Parathyroid adenoma (tissue), 2 donors: ENCODE data around the gene DBN1.
A peak's percentile ranks its signal among the peaks of the same experiment; 100 is the strongest.

ENCODE experiments used
- H2AFZ ChIP-seq: fragments of 300-600 bp; sonication (generic); one replicate; pipeline ENCODE4 v1.7.0; 2017; ENCODE audit warnings: antibody characterized with exemption, mild to moderate bottlenecking
- H3K27ac ChIP-seq: fragments of 300-600 bp; sonication (generic); one replicate; pipeline ENCODE4 v1.7.0; 2017
- H3K27me3 ChIP-seq: fragments of 300-600 bp; sonication (generic); one replicate; pipeline ENCODE4 v1.7.0; 2017; ENCODE audit warnings: low read length; ENCODE audit not compliant: control insufficient read depth, insufficient read depth
- H3K36me3 ChIP-seq: fragments of 300-600 bp; sonication (generic); one replicate; pipeline ENCODE4 v1.7.0; 2017; ENCODE audit warnings: low read length; ENCODE audit not compliant: control insufficient read depth, insufficient read depth
- H3K4me1 ChIP-seq: fragments of 300-600 bp; sonication (generic); one replicate; pipeline ENCODE4 v1.7.0; 2017; ENCODE audit warnings: control low read depth
- H3K4me2 ChIP-seq: fragments of 300-600 bp; sonication (generic); one replicate; pipeline ENCODE4 v1.7.0; 2017; ENCODE audit warnings: low read length
- H3K4me3 ChIP-seq: fragments of 300-600 bp; sonication (generic); one replicate; pipeline ENCODE4 v1.7.0; 2017; ENCODE audit warnings: low read depth, low read length
- H3K79me2 ChIP-seq: fragments of 300-600 bp; sonication (generic); one replicate; pipeline ENCODE4 v1.7.0; 2017; ENCODE audit warnings: control low read depth
- H3K9ac ChIP-seq: fragments of 300-600 bp; sonication (generic); one replicate; pipeline ENCODE4 v1.7.0; 2017; ENCODE audit warnings: mild to moderate bottlenecking
- H3K9me3 ChIP-seq: fragments of 300-600 bp; sonication (generic); one replicate; pipeline ENCODE4 v1.7.0; 2017; ENCODE audit warnings: low read length; ENCODE audit not compliant: control insufficient read depth
- CTCF ChIP-seq: fragments of 300-600 bp; sonication (generic); IDR thresholded peaks from one replicate; pipeline ENCODE4 v1.7.0; 2017; ENCODE audit warnings: antibody characterized with exemption, mild to moderate bottlenecking
- donor health status: primary hyperparathyroidism.

DBN1 gene

GRCh38 chr5:177516601-177517568 is 43.5 kb upstream of the DBN1 start, which contains the start of gene DDX41:
TSS of gene DDX41 (minus strand) at chr5:177516961. CDS start at chr5:177516945, 16 bp downstream.
- no peaks in the 10 kb centered on the region for H3K9me3 ChIP-seq
- H2AFZ ChIP-seq = peak within 1 kb of the TSS; percentile 95
- peak within 1 kb of the TSS; percentile 74 for H3K9ac ChIP-seq
- TF ChIP-seq CTCF = no peak
- H3K4me3 ChIP-seq = peak within 1 kb of the TSS; percentile 81
- H3K79me2 ChIP-seq = peaks cover 16% of the 10 kb centered on the region
- H3K36me3 ChIP-seq = no peaks in the 10 kb centered on the region
- no peaks in the 10 kb centered on the region for H3K4me1 ChIP-seq
- H3K27ac ChIP-seq = peak within 1 kb of the TSS; percentile 84
- no peaks in the 10 kb centered on the region for H3K27me3 ChIP-seq
- peak within 1 kb of the TSS; percentile 94 for H3K4me2 ChIP-seq

GRCh38 chr5:177515580-177515979 is 42.1 kb upstream of the DBN1 start:
- H3K9me3 ChIP-seq = no peaks in the 10 kb centered on the region
- no peak overlapping the region for H3K9ac ChIP-seq
- no peak overlapping the region for H3K27ac ChIP-seq
- peak overlapping the region; percentile 94 for H3K4me2 ChIP-seq
- TF ChIP-seq CTCF = no peak
- peaks cover 13% of the 10 kb centered on the region for H3K79me2 ChIP-seq
- no peaks in the 10 kb centered on the region for H3K36me3 ChIP-seq
- no peak overlapping the region for H2AFZ ChIP-seq
- H3K4me1 ChIP-seq = no peaks in the 10 kb centered on the region
- H3K27me3 ChIP-seq = no peaks in the 10 kb centered on the region
- H3K4me3 ChIP-seq = peak overlapping the region; percentile 81

- Histone ChIP-seq H3K36me3 (no peaks in the 10 kb centered on the region), H3K4me1 (no peaks in the 10 kb centered on the region), H3K4me3 (no peak overlapping the region), H3K9ac (no peak overlapping the region), H3K79me2 (peaks cover 10% of the 10 kb centered on the region), H3K4me2 (no peak overlapping the region), H3K27ac (no peak overlapping the region), H3K9me3 (no peaks in the 10 kb centered on the region), H2AFZ (no peak overlapping the region), H3K27me3 (no peaks in the 10 kb centered on the region)
- TF ChIP-seq CTCF = no peak
Observed at GRCh38 chr5:177514541-177514940, 41.1 kb upstream of the DBN1 start.

- no peak overlapping the region for H3K27ac ChIP-seq
Observed at GRCh38 chr5:177513500-177513899, 40.1 kb upstream of the DBN1 start.

More at GRCh38 chr5:177513500-177513899, 40.1 kb upstream of the DBN1 start:
- TF ChIP-seq CTCF = no peak
- no peak overlapping the region for H3K4me3 ChIP-seq
- no peaks in the 10 kb centered on the region for H3K9me3 ChIP-seq
- H3K36me3 ChIP-seq = no peaks in the 10 kb centered on the region
- H3K4me2 ChIP-seq = no peak overlapping the region
- H3K4me1 ChIP-seq = no peaks in the 10 kb centered on the region
- H2AFZ ChIP-seq = no peak overlapping the region
- H3K9ac ChIP-seq = no peak overlapping the region
- H3K27me3 ChIP-seq = no peaks in the 10 kb centered on the region
- H3K79me2 ChIP-seq = peaks cover 9% of the 10 kb centered on the region
